HepG2 (cell line): ENCODE measurements around the gene GPR152. TPM values are rescaled to one million over a fixed set of nuclear protein-coding genes. Genes with fewer than 3 reads are reported as not detected.
"Not testable (repeated sequence)": the region's sequence is repeated elsewhere in the genome, so short reads cannot be mapped to it uniquely, and the experiment has no call there.

ENCODE experiments used
- ATAC-seq: fragments of 200-7000 bp; cut with Tn5 transposase; 3 replicates; pipeline ENCODE4 v1.9.1; 2020; ENCODE audit warnings: mild to moderate bottlenecking, moderate library complexity
- BruUV-seq: library from RNA; stranded (reverse); fragments of 400-500 nt; replicated peaks from 2 replicates; lab custom pipeline; 2021; lab: Mats Ljungman, UMichigan
- CTCF ChIA-PET: fragments of 300-600 bp; formaldehyde crosslinking; extraction: SDS; loops from one replicate; lab custom pipeline; 2021; ENCODE audit warnings: low total read pairs, inconsistent platforms, low intra/inter-chr PET ratio; lab: Yijun Ruan, JAX
- POLR2A ChIA-PET: fragments of 350-600 bp; sonication (Branson Sonifier 250); formaldehyde crosslinking; loops from one replicate; lab custom pipeline; 2020; ENCODE audit warnings: antibody characterized with exemption, inconsistent platforms; lab: Yijun Ruan, JAX
- DNase-seq: peaks from one replicate; pipeline ENCODE4 v3.0.0-alpha.2; 2015; ENCODE audit warnings: low spot score
- FAIRE-seq: peaks from 3 replicates; lab custom pipeline; 2011; peaks lifted over from hg19 to GRCh38; lab: Jason Lieb, UNC
- H2AFZ ChIP-seq: one replicate; pipeline ENCODE4 v1.6.1; 2011; ENCODE audit warnings: low read length, inconsistent platforms
- H3K27ac ChIP-seq: fragments of 300-600 bp; 3 replicates; pipeline ENCODE4 v1.8.0; 2011; ENCODE audit warnings: mixed run types, mild to moderate bottlenecking, mixed read lengths, low read length, inconsistent platforms; ENCODE audit not compliant: insufficient read depth; ENCODE audit errors: extremely low read length
- H3K27me3 ChIP-seq, 2 experiments: fragments of 200-600 bp in 1 of 2; 2 replicates in 1 of 2; 3 replicates in 1 of 2; pipeline versions ENCODE4 v1.6.0 to v1.8.0; 2011; ENCODE audit warnings: low read length in 2 of 2, mild to moderate bottlenecking in 2 of 2, moderate library complexity in 2 of 2, inconsistent platforms in 1 of 2; ENCODE audit not compliant: insufficient read depth in 2 of 2, control insufficient read depth in 1 of 2
- H3K36me3 ChIP-seq, 2 experiments: fragments of 200-600 bp in 1 of 2; replicated peaks in 1 of 2; 2 replicates in 1 of 2; 3 replicates in 1 of 2; pipeline versions ENCODE4 v1.5.1 to v1.8.0; 2011; ENCODE audit warnings: low read length in 2 of 2, inconsistent platforms in 1 of 2; ENCODE audit not compliant: insufficient read depth in 2 of 2, control insufficient read depth in 1 of 2
- H3K4me1 ChIP-seq: 2 replicates; pipeline ENCODE4 v1.5.1; 2012; ENCODE audit warnings: low read length, inconsistent platforms; ENCODE audit not compliant: insufficient read depth
- H3K4me2 ChIP-seq: 2 replicates; pipeline ENCODE4 v1.6.0; 2011; ENCODE audit warnings: low read depth, low read length, inconsistent platforms
- H3K4me3 ChIP-seq, 3 experiments: fragments of 200-600 bp in 1 of 3; sonication (generic), shearing (Covaris generic) in 1 of 3; replicated peaks in 1 of 3; 2 replicates each; pipeline ENCODE4 v1.5.1; 2011 to 2016; ENCODE audit warnings: low read length in 3 of 3, inconsistent platforms in 2 of 3, low read depth in 2 of 3, mild to moderate bottlenecking in 2 of 3, control low read depth in 1 of 3, mixed read lengths in 1 of 3; ENCODE audit not compliant: insufficient read depth in 1 of 3
- H3K79me2 ChIP-seq: one replicate; pipeline ENCODE4 v1.6.1; 2011; ENCODE audit warnings: low read length, inconsistent platforms; ENCODE audit not compliant: insufficient read depth
- H3K9ac ChIP-seq: 2 replicates; pipeline ENCODE4 v1.6.0; 2011; ENCODE audit warnings: mild to moderate bottlenecking, low read depth, low read length, inconsistent platforms; ENCODE audit not compliant: insufficient read depth
- H3K9me3 ChIP-seq: 2 replicates; pipeline ENCODE4 v1.5.1; 2012; ENCODE audit warnings: mild to moderate bottlenecking, low read length
- H4K20me1 ChIP-seq: 2 replicates; pipeline ENCODE4 v1.6.0; 2011; ENCODE audit warnings: inconsistent platforms, mild to moderate bottlenecking, low read length, moderate library complexity; ENCODE audit not compliant: insufficient read depth
- CBX5 ChIP-seq: sonication (generic); formaldehyde crosslinking; IDR thresholded peaks from 2 replicates; pipeline ENCODE4 v1.4.0; 2020; ENCODE audit warnings: missing genetic modification reagents, borderline replicate concordance
- GATA4 ChIP-seq: sonication (generic); IDR thresholded peaks from 2 replicates; pipeline ENCODE4 v1.6.1; 2016; ENCODE audit warnings: antibody characterized with exemption, low read depth, borderline replicate concordance
- POLR2AphosphoS5 ChIP-seq: IDR thresholded peaks from 2 replicates; pipeline ENCODE4 v1.6.1; 2012; ENCODE audit warnings: low read depth, low read length
- RFX1 ChIP-seq: fragments of 450-650 bp; IDR thresholded peaks from 2 replicates; pipeline ENCODE4 v1.6.1; 2017
- RFX3 ChIP-seq: IDR thresholded peaks from 2 replicates; pipeline ENCODE4 v1.6.1; 2016; ENCODE audit warnings: missing biosample characterization, missing genetic modification reagents
- SALL1 ChIP-seq: sonication (generic); formaldehyde crosslinking; IDR thresholded peaks from 2 replicates; pipeline ENCODE4 v1.8.0; 2022; ENCODE audit warnings: mild to moderate bottlenecking, missing genetic modification reagents
- SP1 ChIP-seq, 2 experiments: fragments of 450-650 bp in 1 of 2; sonication (generic) in 1 of 2; formaldehyde crosslinking in 1 of 2; IDR thresholded peaks; 2 replicates each; pipeline versions ENCODE4 v1.4.0 to v1.6.1; 2016 to 2020; ENCODE audit warnings: missing genetic modification reagents in 1 of 2
- ZMYM4 ChIP-seq: sonication (generic); formaldehyde crosslinking; IDR thresholded peaks from 2 replicates; pipeline ENCODE4 v1.8.1; 2023; ENCODE audit warnings: mild to moderate bottlenecking, missing genetic modification reagents
- ZNF180 ChIP-seq: sonication (generic); formaldehyde crosslinking; IDR thresholded peaks from 2 replicates; pipeline ENCODE4 v1.4.0; 2020; ENCODE audit warnings: low read depth, missing genetic modification reagents, borderline replicate concordance
- ZNF230 ChIP-seq: sonication (generic); formaldehyde crosslinking; IDR thresholded peaks from 2 replicates; pipeline ENCODE4 v1.4.0; 2020; ENCODE audit warnings: mild to moderate bottlenecking, missing genetic modification reagents
- WGBS: methylation state at CpG from one replicate; pipeline ENCODE4 v1.1.6; 2017; ENCODE audit warnings: low lambda C conversion rate; 5-methylcytosine and 5-hydroxymethylcytosine counted together
- in situ Hi-C: cut with HindIII; loops from 2 replicates; pipeline ENCODE4 v1.10.0; 2017; ENCODE audit warnings: low pct_unique_long_range_greater_than_20kb; ENCODE audit not compliant: extremely low pct_ligation_motif_present
- intact Hi-C: fragments of 100-400 bp; cut with micrococcal nuclease; formaldehyde crosslinking; loops from one replicate; pipeline ENCODE4 v1.10.0; 2022; ENCODE audit not compliant: unreplicated experiment
- polyA plus RNA-seq, 8 experiments: library from polyadenylated mRNA; depleted of rRNA in 3 of 8; stranded (reverse) in 7 of 8; unstranded in 1 of 8; fragments of >200 nt; fragmentation: Illumina TruSeq in 4 of 8; extraction: Trizol in 4 of 8; gene quantifications; 2 replicates each; pipeline versions ENCODE4 v1.2.1 to v1.2.3, GENCODE V29; 2011 to 2016; ENCODE audit warnings: low read depth in 4 of 8, missing spikeins in 1 of 8, mixed read lengths in 1 of 8; ENCODE audit not compliant: insufficient read depth in 1 of 8
- total RNA-seq, 5 experiments: library from RNA; depleted of rRNA; stranded (reverse); fragments of >200 nt; fragmentation: Illumina TruSeq; extraction: Trizol; gene quantifications; 2 replicates each; pipeline ENCODE4 v1.2.3, GENCODE V29; 2016; ENCODE audit warnings: low read depth in 1 of 5
- TF ChIP-seq, protein P1 (sequence below): sonication (generic); formaldehyde crosslinking; conservative IDR thresholded peaks from 2 replicates; pipeline ENCODE4 v1.4.0; 2020; ENCODE audit warnings: missing genetic modification reagents

GPR152 gene
- total and polyA plus RNA-seq, 2 of the 13 experiments (the other 11 are each of a cell fraction or from before 2014, with no cell fraction given), result not detected

DNA sequence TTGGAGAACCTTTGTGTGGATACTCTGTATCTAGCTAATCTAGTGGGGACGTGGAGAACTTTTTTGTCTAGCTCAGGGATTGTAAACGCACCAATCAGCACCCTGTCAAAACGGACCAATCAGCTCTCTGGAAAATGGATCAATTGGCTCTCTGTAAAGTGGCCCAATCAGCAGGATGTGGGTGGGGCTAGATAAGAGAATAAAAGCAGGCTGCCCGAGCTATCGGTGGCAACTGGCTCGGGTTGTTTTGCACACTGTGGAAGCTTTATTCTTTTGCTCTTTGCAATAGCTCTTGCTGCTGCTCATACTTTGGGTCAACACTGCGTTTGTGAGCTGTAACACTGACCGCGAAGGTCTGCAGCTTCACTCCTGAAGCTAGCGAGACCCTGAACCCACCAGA lies 24.2 kb upstream of the GPR152 start (continued):
- TF ChIP-seq, protein P1, sequence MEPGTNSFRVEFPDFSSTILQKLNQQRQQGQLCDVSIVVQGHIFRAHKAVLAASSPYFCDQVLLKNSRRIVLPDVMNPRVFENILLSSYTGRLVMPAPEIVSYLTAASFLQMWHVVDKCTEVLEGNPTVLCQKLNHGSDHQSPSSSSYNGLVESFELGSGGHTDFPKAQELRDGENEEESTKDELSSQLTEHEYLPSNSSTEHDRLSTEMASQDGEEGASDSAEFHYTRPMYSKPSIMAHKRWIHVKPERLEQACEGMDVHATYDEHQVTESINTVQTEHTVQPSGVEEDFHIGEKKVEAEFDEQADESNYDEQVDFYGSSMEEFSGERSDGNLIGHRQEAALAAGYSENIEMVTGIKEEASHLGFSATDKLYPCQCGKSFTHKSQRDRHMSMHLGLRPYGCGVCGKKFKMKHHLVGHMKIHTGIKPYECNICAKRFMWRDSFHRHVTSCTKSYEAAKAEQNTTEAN, result peak; percentile 17; the same call in 1 of the 2 replicates
- TF ChIP-seq SALL1 (CRISPR knock-in tag), result 0 out of 2 replicates have a peak, but pooled peaks have one; percentile 28
- TF ChIP-seq SP1 (IDR thresholded peaks at IDR 0.05), result not testable (repeated sequence)
- 0 out of 2 replicates have a peak, but pooled peaks have one; percentile 26 for TF ChIP-seq SP1 (CRISPR knock-in tag; IDR thresholded peaks at IDR 0.05)
- TF ChIP-seq ZMYM4 (CRISPR knock-in tag), result peak; percentile 76
- peak; percentile 43; the same call in 1 of the 2 replicates for TF ChIP-seq POLR2AphosphoS5

DNA sequence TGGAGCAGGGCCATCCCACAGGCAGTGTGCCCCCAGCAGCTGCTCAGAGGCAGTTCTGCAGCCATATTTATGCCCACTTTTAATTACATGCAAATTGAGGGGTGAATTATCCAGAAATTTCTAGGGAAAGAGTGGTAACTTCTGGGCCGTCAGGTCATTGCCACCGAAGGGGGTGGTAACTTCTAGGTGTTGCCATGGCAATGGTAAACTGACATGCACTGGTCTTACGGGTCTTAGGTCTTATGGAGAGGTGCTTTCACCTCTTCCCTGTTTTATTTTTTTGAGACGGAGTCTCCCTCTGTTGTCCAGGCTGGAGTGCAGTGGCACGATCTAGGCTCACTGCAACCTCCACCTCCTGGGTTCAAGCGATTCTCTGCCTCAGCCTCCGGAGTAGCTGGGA lies 20.4 kb upstream of the GPR152 start:
- Histone ChIP-seq H3K4me1 (peaks cover 65% of the 10 kb centered on the region), H3K9me3 (no peaks in the 10 kb centered on the region), H3K4me3 (no peak overlapping the region), H3K9ac (no peak overlapping the region), H4K20me1 (no peaks in the 10 kb centered on the region), H3K4me2 (peak overlapping the region; percentile 33; the same call in 1 of the 2 replicates), H3K36me3 (no peaks in the 10 kb centered on the region), H3K27me3 (no peaks in the 10 kb centered on the region), H2AFZ (no peak overlapping the region), H3K27ac (no peak overlapping the region), H3K79me2 (no peaks in the 10 kb centered on the region)
- BruUV-seq, result no TSS peak
- intact Hi-C loops, result no loop called here
- TF ChIP-seq RFX1 (peak; percentile 62), GATA4 (no peak), CBX5 (CRISPR knock-in tag) (no peak), ZNF180 (CRISPR knock-in tag) (no peak), ZNF230 (CRISPR knock-in tag) (no peak), RFX3 (peak; percentile 83)
- WGBS, result 26% methylated on average over 7 of the region's 7 CpGs
- in situ Hi-C loops, result no loop called here
- no peak for ATAC-seq
- POLR2A ChIA-PET, result no interaction called here
- CTCF ChIA-PET, result no interaction called here
- FAIRE-seq, result no peak
- DNase-seq, result no peak
